GM21723 (cell line): ENCODE measurements around the gene CHRNB4.
"Not testable (repeated sequence)": the region's sequence is repeated elsewhere in the genome, so short reads cannot be mapped to it uniquely, and the experiment has no call there.

Experiments used
- ATAC-seq: cut with Tn5 transposase; IDR thresholded peaks from one replicate; pipeline ENCODE4 v1.9.1; 2021; ENCODE audit warnings: mild to moderate bottlenecking, moderate library complexity; ENCODE audit not compliant: unreplicated experiment

The CHRNB4 gene

DNA sequence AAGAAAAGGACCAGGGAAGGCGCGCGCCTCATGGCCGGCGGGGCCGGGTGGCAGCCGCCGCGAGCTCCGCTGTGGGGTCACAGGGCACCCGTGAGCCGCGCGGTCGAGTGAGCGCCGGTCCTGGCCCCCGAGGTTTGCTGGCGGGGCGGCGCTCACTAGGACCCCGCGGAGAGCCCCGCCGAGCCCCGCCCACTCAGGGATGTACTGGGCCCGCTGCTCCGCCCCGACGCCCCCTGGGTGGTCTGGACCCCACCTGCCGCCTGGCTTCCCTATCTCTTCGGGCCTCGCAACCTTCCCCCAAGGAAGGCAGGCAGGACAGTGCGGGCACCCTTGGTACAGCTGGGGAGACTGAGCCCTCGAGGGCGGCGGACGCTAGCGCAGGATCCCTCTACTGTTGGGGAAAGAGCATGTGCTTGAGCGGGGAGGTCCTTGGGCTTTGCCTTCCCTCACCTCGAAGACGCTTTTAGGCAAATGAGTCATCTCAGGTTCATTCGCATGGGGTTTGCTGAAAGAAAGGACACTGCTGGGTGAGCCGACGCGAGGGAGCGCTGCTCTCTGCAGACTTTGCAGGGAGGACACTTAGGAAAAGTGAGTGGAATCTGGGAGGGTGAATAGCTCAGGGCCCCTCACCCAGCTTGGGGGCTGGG is at the start of gene CHRNB4:
CHRNB4 (minus strand) TSS at position 109 of the 647 bp plus-strand sequence; CDS start at position 32, 77 bp downstream.
- ATAC-seq, result no peak

DNA sequence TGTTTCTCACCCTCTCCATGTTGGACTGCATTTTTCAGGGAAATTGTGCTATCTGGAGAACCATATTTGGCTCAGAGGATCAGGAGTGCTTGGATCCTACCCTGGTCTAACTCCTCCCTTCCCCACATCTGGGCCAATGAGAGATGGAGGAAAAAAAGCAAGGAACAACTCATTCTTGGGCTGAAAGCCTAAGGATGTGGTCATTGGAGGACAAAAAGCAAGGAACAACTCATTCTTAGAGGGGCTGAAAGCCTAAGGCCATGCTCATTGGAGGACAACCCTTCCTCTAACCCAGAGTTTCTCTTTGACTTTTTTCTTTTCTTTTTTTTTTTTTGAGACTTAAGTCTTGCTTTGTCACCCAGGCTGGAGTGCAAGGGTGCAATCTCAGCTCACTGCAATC is 48.6 kb upstream of the CHRNB4 start:
- no peak for ATAC-seq

DNA sequence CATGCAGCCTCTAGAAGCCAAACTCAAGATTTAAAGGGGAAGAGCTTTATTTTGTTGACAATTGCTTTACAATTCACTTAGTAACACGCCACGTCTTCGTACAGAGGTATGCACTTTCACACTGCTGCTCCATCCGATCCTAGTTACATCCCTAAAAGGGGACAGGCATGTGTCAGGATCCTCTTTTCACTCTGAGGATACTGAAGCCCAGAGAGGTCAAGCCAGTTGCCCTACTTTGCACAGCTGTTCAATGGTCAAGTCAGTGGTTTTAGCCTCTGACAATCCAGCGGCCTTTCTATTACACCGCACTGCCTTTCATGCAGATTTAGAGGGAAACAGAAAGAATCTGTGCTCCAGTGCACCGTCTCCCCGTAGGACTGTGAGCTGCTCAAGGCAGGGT is 44.9 kb upstream of the CHRNB4 start:
- no peak for ATAC-seq

- ATAC-seq, result no peak
Measured at GRCh38 chr15:78685159-78685921, 44.3 kb upstream of the CHRNB4 start.

GRCh38 chr15:78684657-78685056 is 43.6 kb upstream of the CHRNB4 start:
- no peak for ATAC-seq

GRCh38 chr15:78683599-78683998 is 42.6 kb upstream of the CHRNB4 start:
- ATAC-seq, result not testable (repeated sequence)

- no peak for ATAC-seq
Measured at GRCh38 chr15:78682693-78683410, 41.8 kb upstream of the CHRNB4 start.

DNA sequence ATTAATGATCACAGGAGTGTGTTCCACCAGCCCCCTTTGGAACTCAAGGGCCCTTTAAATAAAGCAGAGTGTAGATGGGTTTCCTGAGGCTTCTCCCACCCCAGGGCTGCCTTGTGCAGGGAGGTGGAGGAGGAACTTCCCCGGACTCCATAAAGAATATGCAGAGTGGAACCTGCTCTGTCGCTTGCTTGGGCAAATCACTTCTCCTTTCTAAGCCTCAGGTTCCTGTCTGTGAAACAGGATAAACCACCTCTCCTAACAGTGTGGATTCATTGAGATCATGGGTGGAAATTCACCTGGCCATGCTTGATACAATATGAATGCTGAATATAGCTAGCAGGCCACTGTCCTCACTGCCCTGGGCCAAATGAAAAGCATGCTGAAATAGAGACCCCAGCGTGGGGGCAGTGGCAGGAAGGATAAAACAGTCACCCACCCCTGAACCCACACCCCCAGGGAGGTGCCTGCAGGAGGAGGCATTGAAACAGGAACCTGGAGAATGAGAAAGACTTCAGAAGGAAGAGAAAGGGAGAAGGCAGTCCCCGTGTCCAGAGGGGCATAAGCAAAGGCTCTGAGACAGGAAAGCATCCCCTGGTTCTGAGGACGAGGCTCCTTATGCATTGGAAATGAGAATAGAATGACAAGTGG is 41.1 kb upstream of the CHRNB4 start:
- no peak for ATAC-seq

GRCh38 chr15:78681281-78682003 is 40.4 kb upstream of the CHRNB4 start:
- ATAC-seq, result no peak

DNA sequence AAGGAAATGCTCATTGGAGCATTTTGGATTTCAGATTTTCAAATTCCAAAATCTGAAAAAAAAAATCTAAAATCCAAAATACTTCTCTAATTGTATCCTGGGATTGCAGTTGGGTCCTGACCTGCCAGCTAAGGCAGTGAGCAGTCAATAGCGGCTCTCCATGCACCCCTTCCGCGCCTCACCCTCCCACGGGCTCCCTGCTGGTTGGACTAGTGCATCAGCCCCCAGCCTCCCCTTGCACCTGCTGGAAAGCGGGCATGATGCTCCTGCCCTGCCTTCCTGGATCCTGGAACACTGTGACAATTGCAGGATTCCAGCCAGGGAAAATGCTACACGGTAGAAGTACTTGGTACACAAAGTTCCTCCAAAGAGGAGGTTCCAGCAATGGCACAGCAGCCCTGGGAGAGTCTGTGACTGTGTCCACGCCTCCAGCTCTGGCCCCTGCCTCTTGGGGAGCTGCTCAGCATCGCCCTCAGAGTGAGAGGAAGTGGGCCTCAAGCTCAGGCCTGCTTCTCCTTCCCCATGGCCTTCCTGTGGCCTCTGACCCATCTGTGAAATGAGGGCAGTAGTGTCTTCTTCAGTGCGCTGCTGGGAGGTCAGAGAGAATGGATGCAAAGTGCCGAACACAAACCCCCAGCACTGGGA is 39.5 kb upstream of the CHRNB4 start:
- no peak for ATAC-seq

DNA sequence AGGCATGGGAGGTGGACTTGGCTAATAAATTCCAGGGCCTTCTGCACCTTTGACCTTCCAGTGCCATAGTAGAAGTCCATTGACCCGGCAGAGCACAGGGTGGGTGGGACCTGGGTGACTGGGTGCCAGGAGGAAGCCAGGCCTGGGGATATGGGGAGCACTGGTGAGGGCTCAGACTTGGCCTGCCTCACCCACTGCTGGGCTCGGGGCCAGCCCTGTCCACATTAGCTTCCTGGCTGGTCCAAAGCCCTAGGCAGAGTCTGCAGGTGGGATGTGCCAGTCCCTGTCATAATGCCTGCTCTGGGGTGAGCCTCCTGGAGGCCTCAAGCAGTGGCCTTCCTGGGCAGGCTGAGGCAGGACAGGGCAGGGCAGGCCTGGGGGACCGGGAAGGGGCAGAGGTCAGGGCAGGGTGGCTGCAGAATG is 38.1 kb upstream of the CHRNB4 start:
- ATAC-seq, result no peak

DNA sequence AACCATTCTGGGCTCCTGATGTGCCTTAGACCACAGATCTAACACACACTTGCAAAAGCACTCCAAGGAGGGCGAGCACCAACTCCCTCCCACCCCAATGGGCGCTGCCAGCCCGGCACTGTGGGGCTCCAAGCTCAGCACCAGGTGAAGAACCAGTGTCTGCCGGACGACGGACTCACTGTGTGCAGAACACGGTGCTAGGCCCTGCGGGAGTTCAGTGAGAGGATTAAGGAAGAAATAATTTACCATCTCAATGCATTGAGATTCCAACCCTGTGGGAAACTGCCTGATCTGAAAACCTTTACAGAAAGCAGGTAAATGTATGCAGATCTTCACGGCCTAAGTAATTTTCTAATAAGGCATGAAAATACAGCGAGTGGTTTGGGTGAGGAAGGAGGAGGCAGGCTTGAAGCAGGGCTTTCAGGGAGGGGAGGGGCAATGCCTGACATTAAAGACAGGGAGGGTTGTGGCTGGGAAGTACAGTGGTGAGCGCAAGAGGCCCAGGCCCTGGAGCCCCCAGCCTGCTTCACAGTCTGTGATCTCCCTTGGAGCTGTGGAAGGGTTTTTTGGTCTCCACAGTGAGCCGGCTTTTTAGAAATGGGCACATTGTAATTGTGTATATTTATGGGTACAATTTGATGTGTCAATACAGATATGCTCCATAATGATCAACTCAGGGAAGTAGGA is 35.6 kb upstream of the CHRNB4 start:
- no peak for ATAC-seq

DNA sequence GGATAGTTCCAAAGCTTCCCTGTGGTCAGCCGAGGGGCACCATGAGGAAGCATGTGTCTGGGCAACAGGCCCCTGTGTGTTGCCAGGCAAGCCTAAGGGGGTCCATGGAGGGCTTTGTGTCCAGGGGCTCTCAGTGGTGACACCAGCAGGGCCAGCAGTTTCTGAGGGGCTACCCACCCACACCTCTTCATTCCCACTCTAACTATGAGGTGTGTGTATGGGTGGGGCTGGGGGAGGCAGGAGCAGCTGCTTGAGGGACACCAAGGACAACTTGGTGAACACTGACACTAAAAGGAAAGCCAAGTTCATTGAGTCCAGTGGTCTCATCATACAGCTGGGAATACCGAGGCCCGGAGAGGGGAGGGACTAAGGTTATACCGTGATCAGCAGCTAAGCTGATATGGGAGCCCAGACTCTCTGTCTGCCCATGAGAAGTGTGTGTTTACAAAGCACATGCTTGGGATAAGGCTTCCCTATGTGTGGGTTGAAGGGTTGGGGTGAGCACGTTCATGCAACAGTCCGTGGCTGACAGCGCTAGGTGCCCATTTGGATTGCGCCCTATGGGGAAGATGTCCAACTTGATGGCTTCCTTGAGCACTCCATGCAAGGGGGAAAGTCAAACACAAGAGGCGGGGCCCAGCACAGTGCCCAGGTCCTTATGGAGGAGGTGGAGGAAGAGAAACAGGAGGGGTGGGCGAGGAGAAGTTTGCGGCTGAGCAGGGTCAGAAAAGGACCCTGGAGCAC is 34.8 kb upstream of the CHRNB4 start:
- ATAC-seq, result no peak

- no peak for ATAC-seq
Measured at GRCh38 chr15:78675206-78675605, 34.2 kb upstream of the CHRNB4 start.

GRCh38 chr15:78673917-78674444 is 33.0 kb upstream of the CHRNB4 start:
- ATAC-seq, result no peak

GRCh38 chr15:78673476-78673875 is 32.5 kb upstream of the CHRNB4 start:
- no peak for ATAC-seq

DNA sequence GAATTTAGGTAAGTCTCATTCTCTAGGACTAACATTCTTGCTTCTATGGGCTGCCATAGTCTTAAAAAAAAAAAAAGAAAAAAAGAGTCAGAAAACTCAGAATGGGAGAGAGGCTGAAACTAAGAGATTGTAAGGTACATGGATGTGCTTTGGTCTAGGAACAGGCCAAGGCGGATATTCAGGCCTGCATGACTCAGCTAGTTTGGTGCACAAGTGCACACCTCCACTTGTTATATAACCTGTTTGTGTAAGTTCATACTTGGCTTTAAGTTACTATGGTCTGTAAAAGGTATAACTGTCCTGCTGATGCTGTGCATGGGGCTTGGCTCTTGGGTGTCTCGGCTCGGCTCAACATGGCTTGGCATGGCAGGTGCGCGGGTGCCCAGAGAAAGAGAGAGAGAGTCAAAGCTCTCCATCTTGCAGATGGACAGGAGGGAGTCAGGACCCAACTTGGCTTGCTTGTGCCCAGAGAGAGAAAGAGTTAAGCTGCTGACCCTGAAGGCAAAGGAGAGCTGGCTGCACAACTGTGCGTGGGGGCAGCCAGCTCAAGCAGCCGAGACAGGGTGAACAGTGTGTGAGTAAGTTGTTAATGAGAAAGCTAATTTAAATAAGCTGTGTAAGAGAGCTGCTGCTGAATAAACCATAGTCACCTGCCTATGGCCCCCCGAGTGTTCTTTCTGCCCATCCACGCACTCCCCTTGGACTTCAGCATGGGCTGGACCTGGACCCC is 31.4 kb upstream of the CHRNB4 start:
- ATAC-seq, result no peak

GRCh38 chr15:78671626-78672211 is 30.7 kb upstream of the CHRNB4 start:
- ATAC-seq, result no peak
